HUDEP-2 (cell line): ENCODE measurements around the gene USP54.
"Not testable (repeated sequence)": the region's sequence is repeated elsewhere in the genome, so short reads cannot be mapped to it uniquely, and the experiment has no call there.

Experiments
- DNase-seq, 76 experiments: peaks; one replicate each; lab custom pipeline; 2025; ENCODE audit not compliant: unreplicated experiment in 76 of 76; lab: John Stamatoyannopoulos, UW

USP54 gene, protein sequence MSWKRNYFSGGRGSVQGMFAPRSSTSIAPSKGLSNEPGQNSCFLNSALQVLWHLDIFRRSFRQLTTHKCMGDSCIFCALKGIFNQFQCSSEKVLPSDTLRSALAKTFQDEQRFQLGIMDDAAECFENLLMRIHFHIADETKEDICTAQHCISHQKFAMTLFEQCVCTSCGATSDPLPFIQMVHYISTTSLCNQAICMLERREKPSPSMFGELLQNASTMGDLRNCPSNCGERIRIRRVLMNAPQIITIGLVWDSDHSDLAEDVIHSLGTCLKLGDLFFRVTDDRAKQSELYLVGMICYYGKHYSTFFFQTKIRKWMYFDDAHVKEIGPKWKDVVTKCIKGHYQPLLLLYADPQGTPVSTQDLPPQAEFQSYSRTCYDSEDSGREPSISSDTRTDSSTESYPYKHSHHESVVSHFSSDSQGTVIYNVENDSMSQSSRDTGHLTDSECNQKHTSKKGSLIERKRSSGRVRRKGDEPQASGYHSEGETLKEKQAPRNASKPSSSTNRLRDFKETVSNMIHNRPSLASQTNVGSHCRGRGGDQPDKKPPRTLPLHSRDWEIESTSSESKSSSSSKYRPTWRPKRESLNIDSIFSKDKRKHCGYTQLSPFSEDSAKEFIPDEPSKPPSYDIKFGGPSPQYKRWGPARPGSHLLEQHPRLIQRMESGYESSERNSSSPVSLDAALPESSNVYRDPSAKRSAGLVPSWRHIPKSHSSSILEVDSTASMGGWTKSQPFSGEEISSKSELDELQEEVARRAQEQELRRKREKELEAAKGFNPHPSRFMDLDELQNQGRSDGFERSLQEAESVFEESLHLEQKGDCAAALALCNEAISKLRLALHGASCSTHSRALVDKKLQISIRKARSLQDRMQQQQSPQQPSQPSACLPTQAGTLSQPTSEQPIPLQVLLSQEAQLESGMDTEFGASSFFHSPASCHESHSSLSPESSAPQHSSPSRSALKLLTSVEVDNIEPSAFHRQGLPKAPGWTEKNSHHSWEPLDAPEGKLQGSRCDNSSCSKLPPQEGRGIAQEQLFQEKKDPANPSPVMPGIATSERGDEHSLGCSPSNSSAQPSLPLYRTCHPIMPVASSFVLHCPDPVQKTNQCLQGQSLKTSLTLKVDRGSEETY (N-terminal part only)

DNA sequence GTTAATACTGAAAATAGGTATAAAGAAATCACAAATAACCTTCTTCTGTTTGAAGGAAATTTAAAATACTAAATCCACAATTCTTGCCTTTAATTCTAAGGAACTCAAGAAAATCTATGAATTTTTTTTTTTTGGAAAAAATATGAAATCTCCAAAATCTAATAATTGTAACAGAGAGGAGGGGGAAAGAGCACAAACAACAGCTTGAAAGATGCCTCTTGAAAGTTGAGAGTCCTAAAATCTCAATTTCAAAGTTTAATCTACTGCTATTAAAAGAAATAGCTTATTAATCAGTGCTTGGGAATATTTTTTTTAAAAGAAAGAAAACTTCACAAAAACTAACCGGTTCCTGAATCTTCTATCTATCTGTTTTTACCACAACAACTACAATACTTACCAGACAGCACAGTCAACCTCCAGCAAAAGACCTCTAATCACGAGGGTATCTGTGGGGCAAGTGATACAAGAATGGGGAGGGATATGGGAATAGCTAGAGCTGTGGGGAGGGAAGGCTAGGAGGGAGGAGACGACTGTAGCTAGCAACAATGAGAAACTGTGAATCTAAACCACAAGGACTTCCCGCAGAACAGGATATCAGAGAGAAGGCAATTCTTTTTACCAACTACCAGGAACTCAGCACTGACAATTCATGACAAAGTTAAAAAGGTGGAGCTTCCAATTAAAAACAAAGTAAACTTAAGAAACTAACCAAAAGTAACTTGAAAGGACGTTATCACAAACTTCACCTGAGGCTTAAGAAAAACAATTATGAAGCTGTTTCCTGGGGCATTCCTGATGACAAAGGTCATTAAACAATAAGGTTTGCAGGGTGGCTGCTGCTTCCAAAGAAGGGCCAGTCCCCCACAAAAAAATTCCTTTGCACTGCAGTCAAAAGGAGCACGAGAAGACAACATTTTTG lies at the start of gene USP54:
TSS of gene USP54 (minus strand) at position 462 of the 919 bp plus-strand sequence. CDS start 15,684 bp downstream, outside the sequence.
- DNase-seq, result peak in 3 of 76 experiments; percentile 4 to 13 (median 11)

DNA sequence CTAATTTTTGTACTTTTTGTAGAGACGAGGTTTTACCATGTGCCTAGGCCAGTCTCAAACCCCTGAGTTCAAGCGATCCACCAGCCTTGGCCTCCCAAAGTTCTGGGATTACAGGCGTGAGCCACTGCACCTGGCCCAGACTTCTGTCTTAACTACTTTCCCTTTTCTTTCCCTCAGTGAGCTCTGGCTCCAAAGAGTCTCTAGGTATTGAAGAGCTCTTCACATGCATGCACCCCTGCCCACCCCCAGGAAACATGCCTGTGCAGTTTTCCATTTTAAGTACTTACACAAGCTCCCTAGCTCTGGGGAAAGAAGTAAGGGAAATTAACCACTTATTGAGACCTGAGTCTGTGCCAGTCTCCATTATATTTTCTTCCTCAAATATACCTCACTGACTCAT lies 48.1 kb upstream of the USP54 start:
- no peak for DNase-seq

DNA sequence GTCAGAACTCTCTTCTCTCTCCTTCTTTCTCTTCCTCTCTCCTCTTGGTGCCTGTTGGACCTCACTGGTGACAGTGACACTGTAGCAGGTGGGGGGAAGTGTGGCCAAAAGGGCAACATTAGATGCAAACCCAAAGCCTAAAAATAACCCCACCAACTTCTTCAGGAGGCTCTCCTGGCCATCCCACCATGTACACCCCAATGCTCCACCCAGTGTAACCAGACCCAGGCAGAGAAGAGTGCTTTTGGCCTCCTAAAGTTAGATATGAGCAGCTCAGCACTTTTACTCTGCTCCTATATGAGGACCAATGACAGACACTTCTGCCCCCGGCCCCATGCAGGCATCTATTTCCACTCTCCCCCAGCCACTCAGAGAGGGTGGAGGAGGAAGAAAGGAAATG lies 44.6 kb upstream of the USP54 start:
- DNase-seq, result no peak

DNA sequence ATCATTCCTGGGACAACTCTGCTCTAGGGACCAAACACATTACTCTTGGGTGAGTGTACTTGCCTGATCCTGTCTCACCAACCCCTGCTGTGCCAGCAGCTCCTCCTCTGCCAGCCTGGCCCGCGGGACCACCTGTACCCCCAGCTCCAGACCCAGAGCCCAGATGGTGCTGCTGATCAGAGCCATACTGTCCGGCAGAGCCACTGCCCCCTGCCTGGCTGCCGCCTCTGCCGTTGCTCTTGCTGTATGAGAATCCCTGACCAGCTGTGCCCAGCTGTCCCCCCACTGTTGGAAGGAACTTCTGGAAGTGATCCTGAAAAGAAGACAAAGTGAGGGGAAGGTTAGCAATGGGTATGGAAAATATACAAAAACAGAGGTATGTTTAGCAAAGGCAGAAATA lies 43.3 kb upstream of the USP54 start:
- no peak for DNase-seq

DNA sequence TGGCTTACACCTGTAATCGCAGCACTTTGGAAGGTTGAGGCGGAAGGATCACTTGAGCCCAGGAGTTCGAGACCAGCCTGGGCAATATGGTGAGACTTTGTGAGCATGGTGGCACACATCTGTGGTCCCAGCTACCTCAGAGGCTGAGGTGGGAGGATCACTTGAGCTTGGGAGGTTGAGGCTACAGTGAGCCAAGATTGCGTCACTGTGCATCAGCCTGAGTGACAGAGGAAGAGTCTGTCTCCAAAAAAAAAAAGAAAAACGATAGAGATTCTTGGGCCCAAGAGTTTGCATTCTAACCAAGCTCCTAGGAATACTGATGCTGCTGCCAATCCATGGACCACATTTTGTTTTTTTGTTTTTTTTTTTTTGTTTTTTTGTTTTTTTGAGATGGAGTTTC lies 38.0 kb upstream of the USP54 start:
- DNase-seq, result no peak

DNA sequence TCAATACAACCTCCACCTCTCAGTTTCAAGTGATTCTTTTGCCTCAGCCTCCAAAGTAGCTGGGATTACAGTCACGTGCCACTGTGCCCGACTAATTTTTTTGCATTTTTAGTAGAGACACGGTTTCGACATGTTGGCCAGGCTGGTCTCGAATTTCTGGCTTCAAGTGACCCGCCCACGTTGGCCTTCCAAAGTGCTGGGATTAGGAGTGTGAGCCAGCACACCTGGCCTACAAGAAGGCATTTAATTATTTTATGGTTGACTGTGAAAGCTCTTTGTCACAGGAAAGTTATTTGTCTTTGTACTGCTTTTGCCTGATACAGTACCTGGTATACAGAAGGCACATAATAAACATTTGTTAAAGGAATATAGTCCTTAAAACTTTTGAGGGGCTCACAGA lies 37.3 kb upstream of the USP54 start:
- no peak for DNase-seq

DNA sequence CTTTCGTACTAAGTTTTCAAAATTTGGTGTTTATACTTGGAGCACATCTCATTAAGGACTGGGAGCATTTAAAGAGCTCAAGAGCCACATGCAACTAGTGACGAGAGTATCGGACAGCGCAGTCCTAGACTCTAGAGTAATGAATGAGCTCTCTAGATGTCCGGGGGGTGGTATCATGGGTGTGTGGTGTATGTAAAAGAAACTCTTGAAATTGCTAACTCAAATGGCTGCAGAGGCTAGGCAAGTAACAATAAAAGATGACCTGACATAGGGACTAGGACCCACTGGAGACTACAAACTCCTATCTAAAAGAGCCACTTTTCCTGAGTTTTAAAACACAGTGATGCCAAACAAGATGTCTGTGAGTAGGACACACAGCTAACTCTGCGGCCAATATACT lies 36.2 kb upstream of the USP54 start:
- DNase-seq, result no peak

DNA sequence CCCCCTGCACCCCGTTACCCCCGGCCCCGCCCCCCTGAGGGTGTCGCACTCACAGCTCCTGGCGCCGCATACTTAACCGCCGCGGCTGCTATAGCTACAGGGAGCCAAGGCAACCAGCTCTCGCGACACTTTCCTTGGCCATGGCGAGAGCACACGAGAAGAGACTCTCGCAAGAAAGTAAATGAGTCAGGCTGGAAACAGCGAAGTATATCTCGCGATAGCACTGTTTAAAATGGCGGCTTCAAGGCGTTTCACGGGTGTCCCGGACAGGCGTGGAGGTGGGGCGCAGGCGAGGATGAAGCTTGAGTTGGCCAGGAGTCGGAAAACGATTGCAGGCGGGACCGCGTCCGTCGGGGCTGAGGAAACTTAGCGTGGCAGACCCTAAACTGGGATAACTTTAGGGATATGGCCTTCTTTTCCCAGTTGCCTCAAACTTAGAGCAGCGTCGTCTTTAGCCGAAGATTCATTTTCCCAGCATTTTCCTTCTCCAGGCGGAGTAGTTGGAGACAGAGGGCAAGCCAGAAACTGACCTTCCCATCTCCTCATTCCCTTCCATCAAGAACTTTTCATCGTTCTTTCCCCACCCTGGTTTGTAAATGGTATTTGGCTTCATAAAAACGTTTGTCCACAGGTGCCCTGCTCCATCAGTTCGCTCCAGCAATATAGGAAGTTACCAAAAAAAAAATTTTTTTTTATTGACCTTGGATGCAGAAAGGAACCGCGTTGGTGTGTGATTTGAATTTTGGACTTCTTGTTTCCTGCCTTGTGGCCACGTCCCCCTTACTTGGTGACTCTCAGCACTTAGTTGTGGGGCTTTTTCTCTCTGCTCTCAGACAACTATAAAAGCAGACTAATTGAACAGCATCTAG lies 35.0 kb upstream of the USP54 start:
- DNase-seq, result peak; percentile 27 to 93 (median 86)

DNA sequence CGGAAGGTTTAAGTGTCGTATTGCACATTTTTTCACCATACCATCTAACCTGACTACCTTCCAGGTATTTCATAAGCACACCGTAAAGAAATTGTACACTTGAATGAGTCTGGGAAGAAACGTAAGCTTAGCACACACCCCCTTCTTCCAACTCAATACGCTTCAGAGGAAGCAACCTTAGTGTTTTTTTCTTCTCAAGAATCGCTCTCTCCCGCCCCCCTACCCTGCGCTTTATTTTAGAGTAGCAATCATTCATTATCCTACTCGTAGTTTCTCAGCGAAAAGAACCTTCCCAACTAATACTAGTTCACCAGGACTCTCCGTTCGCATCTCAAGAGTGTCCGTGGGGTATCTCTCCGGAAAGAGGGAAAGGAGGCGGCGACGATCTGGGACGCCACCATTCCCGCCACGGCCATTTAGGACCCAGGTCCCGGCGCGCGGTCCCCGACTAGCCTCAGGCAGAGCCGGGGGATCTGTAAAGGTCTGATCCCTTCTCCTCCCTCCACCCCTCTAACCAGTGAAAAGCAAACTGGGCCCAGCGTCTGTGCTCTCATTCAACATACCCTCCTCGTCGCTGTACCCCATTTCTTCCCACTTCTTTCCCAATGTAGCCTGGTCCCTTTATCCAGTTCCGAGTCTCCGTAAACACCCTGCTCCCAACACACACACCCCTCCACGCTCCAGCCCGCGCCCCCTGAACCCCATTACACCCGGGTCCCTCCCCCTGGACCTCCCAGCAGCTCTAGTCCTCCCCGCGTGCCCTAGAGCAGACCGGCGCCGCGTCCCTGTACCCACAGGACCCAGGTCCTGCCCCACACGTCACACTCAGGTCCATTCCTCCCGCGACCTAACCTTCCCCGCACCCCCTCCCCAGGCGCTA lies 34.1 kb upstream of the USP54 start:
- peak in 7 of 76 experiments; percentile 15 to 70 (median 26) for DNase-seq

DNA sequence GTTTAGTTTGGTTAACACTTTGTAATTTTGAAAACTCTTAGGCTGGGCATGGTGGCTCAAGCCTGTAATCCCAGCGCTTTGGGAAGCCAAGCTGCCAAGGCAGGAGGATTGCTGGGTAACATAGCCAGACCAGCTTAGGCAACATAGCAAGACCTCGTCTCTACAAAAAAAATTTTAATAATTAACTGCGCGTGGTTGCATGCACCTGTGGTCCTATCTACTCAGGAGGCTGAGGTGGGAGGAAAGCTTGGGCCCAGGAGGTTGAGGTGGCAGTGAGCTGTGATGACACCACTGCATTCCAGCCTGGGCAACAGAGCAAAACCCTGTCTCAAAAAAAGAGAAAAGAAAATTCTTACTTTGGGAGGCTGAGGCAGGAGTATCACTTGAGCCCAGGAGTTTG lies 31.9 kb upstream of the USP54 start:
- DNase-seq, result no peak

DNA sequence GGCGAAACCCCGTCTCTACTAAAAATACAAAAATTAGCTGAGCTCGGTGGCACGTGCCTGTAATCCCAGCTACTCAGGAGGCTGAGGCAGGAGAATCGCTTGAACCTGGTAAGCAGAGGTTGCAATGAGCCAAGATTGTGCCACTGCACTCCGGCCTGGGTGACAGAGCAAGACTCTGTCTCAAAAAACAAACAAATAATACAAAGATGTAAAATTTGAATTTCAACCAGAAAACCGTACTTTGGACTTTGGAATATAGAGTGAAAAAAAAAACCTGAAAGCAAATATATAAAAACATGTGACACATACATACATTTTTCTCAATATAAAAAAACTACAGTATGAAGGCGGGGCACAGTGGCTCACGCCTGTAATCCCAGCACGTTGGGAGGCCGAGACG lies 29.8 kb upstream of the USP54 start:
- not testable (repeated sequence) for DNase-seq

DNA sequence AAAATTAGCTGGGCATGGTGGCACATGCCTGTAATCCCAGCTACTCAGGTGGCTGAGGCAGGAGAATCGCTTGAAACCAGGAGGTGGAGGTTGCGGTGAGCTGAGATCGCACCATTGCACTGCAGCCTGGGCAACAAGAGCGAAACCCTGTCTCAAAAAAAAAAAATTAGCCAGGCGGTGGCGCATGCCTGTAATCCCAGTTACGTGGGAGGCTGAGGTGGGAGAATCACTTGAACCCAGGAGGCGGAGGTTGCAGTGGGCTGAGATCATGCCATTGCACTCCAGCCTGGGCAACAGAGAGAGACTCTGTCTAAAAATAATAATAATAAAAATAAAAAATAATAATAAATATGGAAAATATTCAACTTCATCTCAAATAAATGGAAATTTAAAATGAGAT lies 26.0 kb upstream of the USP54 start:
- not testable (repeated sequence) for DNase-seq

DNA sequence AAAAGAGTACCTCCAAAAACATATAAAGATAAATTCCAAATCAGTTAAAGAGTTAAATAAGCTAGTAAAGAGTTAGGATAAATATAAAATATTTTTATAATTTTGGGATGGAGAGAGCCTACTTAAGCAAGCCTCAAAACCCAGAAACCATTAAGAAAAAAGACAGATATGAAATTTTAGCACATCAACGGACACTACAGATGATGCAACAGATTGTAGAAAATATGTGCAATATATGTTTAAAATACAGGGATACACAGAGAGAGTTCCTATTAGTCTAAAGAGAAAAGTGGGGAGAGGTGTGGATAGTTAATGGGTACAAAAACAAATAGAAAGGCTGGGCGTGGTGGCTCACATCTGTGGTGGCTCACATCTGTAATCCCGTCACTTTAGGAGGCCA lies 23.6 kb upstream of the USP54 start:
- no peak for DNase-seq

DNA sequence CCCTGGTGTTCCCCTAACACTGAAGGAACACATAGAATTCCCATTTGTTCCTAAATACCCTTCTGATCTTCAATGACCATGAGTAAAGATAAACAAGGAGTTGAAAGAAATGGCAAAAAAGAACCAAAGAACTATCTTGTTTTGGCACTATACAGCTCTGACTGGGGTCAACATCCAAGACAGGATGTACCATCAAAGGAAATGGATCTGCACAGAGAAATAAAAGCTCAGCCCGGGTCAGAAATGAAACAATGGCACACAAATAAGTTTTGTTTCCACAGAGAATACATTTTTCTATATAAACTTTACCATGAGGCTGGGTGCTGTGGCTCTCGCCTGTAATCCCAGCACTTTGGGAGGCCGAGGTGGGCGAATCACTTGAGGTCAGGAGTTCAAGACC lies 18.0 kb upstream of the USP54 start:
- DNase-seq, result no peak

DNA sequence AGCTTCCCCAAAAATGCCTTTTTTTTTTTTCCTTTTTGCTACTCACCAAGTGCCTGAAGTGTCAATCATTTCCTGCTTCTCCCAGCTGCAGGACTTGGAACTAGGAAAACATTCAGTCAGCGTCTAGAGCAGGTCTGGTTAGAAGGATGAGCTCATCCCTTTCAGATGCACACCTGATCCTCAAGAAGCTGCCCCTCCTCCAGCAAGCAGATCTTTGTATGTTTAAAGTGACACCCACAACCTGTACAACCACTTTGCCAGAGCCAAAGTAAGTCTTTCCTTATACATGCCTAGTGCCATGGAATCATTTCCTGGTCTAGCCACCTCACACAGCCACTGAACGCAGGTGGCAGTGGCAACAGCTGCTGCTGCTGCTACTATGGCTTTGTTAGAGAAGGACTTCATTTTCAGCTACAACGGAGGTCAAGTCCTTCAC lies 10.4 kb upstream of the USP54 start:
- DNase-seq, result no peak

DNA sequence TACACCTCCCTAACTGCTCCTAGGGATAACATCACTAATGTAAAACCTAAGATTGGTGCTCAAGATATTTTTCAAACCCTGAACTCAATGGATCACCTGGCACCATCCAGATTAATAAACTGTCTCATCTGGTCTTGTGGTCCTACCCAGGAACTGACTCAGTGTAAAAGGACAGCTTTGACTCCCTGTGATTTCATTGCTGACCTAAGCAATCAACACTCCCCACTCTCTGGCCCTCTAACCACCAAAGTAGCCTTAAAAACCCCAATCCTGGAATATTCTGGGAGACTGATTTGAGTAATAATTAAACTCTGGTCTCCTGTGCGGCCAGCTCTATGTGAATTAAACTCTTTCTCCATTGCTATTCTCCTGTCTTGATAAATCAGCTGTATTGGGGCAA lies 6.2 kb upstream of the USP54 start:
- no peak for DNase-seq

DNA sequence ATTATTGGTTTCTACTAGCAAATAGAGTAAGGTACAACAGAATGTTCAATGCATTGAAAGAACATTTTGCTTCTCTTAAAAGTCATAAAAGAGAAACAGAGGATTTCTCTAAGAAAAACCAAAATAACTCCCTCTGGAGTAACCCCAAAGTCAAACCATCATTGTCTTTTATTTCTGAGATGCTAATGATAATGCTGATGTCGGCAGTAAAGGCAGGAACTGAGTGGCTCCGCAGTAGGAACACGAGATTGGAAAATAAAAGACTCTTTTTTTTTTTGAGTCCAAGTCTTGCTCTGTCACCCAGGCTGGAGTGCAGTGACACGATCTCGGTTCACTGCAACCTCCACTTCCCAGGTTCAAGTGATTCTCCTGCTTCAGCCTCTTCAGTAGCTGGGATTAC lies 2.7 kb upstream of the USP54 start:
- no peak for DNase-seq

DNA sequence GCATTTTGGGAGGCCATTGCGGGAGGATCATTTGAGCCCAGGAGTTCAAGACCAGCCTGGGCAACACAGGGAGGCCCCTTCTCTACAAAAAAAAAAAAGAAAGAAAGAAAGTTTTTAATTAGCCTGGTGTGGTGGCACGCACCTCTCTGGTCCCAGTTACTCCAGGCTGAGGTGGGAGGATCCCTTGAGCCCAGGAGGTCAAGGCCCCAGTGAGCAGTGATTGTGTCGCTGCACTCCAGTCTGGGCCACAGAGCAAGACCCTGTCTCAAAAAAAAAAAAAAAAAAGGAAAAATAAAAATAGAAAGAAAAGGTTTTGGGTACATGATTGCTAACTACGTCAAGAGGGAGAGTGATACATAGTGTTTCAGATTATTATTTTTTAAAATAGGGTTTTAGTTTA lies 2.0 kb upstream of the USP54 start:
- no peak for DNase-seq
